ENCODE measurements around the gene RABL3.

Gene RABL3

GRCh38 chr3:120648290-120648689 lies 94.0 kb downstream of the RABL3 start:
- H3K36me3 ChIP-seq: no peaks in the 10 kb centered on the region
- no peaks in the 10 kb centered on the region for H3K27me3 ChIP-seq (ENCODE audit: insufficient read depth, low read depth, severe bottlenecking)
- TF ChIP-seq CTCF (IDR thresholded peaks at IDR 0.05; ENCODE audit: low read depth, low read length): no peak
- DNase-seq: no peak
- H3K4me3 ChIP-seq (ENCODE audit: low read depth, low read length): no peak overlapping the region
- no peak overlapping the region for H3K27ac ChIP-seq
- no peaks in the 10 kb centered on the region for H3K9me3 ChIP-seq (ENCODE audit: severe bottlenecking)

- Histone ChIP-seq H3K4me3 (ENCODE audit: low read depth, low read length) (no peak overlapping the region), H3K9me3 (ENCODE audit: severe bottlenecking) (no peaks in the 10 kb centered on the region), H3K27me3 (ENCODE audit: insufficient read depth, low read depth, severe bottlenecking) (no peaks in the 10 kb centered on the region), H3K36me3 (no peaks in the 10 kb centered on the region), H3K27ac (no peak overlapping the region)
- no peak for DNase-seq
- no peak for TF ChIP-seq CTCF (IDR thresholded peaks at IDR 0.05; ENCODE audit: low read depth, low read length)
Observed at GRCh38 chr3:120646771-120647432, 95.4 kb downstream of the RABL3 start.

GRCh38 chr3:120645083-120645845 lies 97.1 kb downstream of the RABL3 start:
- H3K9me3 ChIP-seq (ENCODE audit: severe bottlenecking): no peaks in the 10 kb centered on the region
- H3K4me3 ChIP-seq (ENCODE audit: low read depth, low read length): no peak overlapping the region
- no peak for TF ChIP-seq CTCF (IDR thresholded peaks at IDR 0.05; ENCODE audit: low read depth, low read length)
- no peak overlapping the region for H3K27ac ChIP-seq
- no peak for DNase-seq
- no peaks in the 10 kb centered on the region for H3K27me3 ChIP-seq (ENCODE audit: insufficient read depth, low read depth, severe bottlenecking)
- H3K36me3 ChIP-seq: no peaks in the 10 kb centered on the region

- TF ChIP-seq CTCF (IDR thresholded peaks at IDR 0.05; ENCODE audit: low read depth, low read length): no peak
- H3K27ac ChIP-seq: no peak overlapping the region
- peaks cover 2% of the 10 kb centered on the region for H3K9me3 ChIP-seq (ENCODE audit: severe bottlenecking)
- DNase-seq: no peak
- H3K4me3 ChIP-seq (ENCODE audit: low read depth, low read length): no peak overlapping the region
- H3K27me3 ChIP-seq (ENCODE audit: insufficient read depth, low read depth, severe bottlenecking): no peaks in the 10 kb centered on the region
- no peaks in the 10 kb centered on the region for H3K36me3 ChIP-seq
Observed at GRCh38 chr3:120642368-120642948, 99.9 kb downstream of the RABL3 start.

GRCh38 chr3:120641696-120642246 lies 100.5 kb downstream of the RABL3 start:
- no peak for DNase-seq
- Histone ChIP-seq H3K9me3 (ENCODE audit: severe bottlenecking) (peaks cover 2% of the 10 kb centered on the region), H3K36me3 (no peaks in the 10 kb centered on the region), H3K27me3 (ENCODE audit: insufficient read depth, low read depth, severe bottlenecking) (no peaks in the 10 kb centered on the region), H3K27ac (no peak overlapping the region), H3K4me3 (ENCODE audit: low read depth, low read length) (no peak overlapping the region)
- no peak for TF ChIP-seq CTCF (IDR thresholded peaks at IDR 0.05; ENCODE audit: low read depth, low read length)

Data from WERI-Rb-1 (cell line).